Measurements from ENCODE around the gene SPOCK3. TPM values are rescaled to one million over a fixed set of nuclear protein-coding genes. Genes with fewer than 3 reads are reported as not detected.

SPOCK3 gene
- total RNA-seq, 4 donors from 2014 or later = not detected

- DNase-seq = no peak
- H3K36me3 ChIP-seq = no peaks in the 10 kb centered on the region
- intact Hi-C loops (cut with DNase I) = no loop called here
- no peaks in the 10 kb centered on the region for H3K27me3 ChIP-seq
- TF ChIP-seq POLR2A (IDR thresholded peaks at IDR 0.05) (no peak), CTCF (IDR thresholded peaks at IDR 0.05) (no peak)
- peaks cover 5 to 11% of the 10 kb centered on the region in 2 donors for H3K4me1 ChIP-seq
- no peak overlapping the region for H3K27ac ChIP-seq
- no peak overlapping the region for H3K4me3 ChIP-seq (replicated peaks in 1 of 3)
- H3K9me3 ChIP-seq = no peaks in the 10 kb centered on the region
- 87 to 92% methylated on average over 5 of the region's 5 CpGs for WGBS, 2 donors
Observed at GRCh38 chr4:167230744-167231143, 3.5 kb downstream of the SPOCK3 start.

DNA sequence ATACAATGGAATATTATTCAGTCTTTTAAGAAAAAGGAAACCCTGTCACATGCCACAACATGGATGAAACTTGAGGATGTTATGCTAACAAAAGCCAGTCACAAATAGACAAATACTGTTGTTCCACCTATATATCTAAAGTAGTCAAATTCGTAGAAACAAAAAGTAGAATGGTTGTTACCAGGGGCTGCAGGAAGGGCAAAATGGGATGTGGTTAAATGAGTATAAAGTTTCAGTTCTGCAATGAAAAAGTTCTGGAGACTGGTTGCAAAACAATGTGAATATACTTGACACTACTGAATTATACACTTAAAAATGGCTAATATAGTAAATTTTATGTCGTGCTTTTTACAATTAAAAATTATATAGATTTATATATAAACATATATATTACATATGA lies 12.2 kb downstream of the SPOCK3 start:
- H3K27me3 ChIP-seq = no peaks in the 10 kb centered on the region
- no peaks in the 10 kb centered on the region for H3K36me3 ChIP-seq
- intact Hi-C loops (cut with DNase I) = no loop called here
- no peak for DNase-seq
- TF ChIP-seq CTCF (IDR thresholded peaks at IDR 0.05) (no peak), POLR2A (IDR thresholded peaks at IDR 0.05) (no peak)
- H3K9me3 ChIP-seq = no peaks in the 10 kb centered on the region
- 74 to 87% methylated on average over 2 of the region's 2 CpGs for WGBS, 2 donors
- H3K27ac ChIP-seq = no peak overlapping the region
- no peak overlapping the region for H3K4me3 ChIP-seq (replicated peaks in 1 of 3)
- H3K4me1 ChIP-seq = no peaks in the 10 kb centered on the region

DNA sequence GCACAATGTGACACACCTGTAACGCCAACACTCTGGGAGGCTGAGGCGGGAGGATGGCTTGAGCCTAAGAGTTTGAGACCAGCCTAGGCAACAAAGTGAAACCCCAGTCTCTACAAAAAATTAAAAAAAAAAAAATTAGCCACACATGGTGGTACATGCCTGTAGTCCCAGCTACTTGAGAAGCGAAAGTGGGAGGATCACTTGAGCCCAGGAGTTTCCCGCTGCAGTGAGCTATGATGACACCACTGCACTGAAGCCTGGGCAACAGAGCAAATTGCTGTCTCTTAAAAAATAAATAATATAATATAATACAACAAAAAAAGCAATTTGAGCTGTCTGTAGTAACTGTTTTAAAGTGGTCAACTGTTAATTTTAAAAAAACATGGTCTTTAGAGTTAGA lies 13.2 kb downstream of the SPOCK3 start:
- no peak overlapping the region for H3K27ac ChIP-seq
- TF ChIP-seq CTCF (IDR thresholded peaks at IDR 0.05) = no peak
- no peak for TF ChIP-seq POLR2A (IDR thresholded peaks at IDR 0.05)
- H3K4me3 ChIP-seq (replicated peaks in 1 of 3) = no peak overlapping the region
- H3K9me3 ChIP-seq = no peaks in the 10 kb centered on the region
- no peak for DNase-seq
- H3K36me3 ChIP-seq = no peaks in the 10 kb centered on the region
- no peaks in the 10 kb centered on the region for H3K4me1 ChIP-seq
- no peaks in the 10 kb centered on the region for H3K27me3 ChIP-seq
- WGBS, 2 donors = 87 to 91% methylated on average over 4 of the region's 4 CpGs
- intact Hi-C loops (cut with DNase I) = no loop called here

DNA sequence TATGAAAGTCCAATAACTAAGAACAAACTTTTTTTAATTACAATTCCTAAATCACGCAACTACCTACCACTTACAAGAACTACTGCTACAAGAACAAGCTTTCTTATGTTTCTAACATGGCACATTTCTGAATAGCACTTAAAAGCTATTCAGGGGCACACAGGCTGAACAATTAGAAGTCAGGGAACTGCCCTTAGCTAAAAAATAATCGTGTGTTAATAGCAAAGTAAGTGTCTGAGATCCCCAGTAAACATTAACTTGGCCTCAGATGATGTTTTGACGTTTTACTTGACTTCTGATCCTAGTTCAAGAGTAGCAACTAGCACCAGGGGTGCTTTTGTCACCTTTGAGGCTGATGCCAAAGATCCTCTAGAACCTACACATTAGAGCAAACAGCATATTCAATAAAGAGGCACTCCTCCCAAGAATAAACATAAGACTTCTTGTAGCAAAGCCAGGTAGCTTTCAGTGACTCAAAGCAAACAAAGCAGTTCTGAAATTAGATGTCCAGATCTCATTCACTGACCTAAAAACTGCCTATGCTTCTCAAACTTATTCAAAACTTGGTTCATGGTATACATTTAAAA lies 16.2 kb downstream of the SPOCK3 start:
- intact Hi-C loops (cut with DNase I) = no loop called here
- Histone ChIP-seq H3K4me3 (replicated peaks in 1 of 3) (no peak overlapping the region), H3K27me3 (no peaks in the 10 kb centered on the region), H3K36me3 (no peaks in the 10 kb centered on the region), H3K4me1 (no peaks in the 10 kb centered on the region), H3K9me3 (no peaks in the 10 kb centered on the region), H3K27ac (no peak overlapping the region)
- 26 to 31% methylated on average over 3 of the region's 3 CpGs for WGBS, 2 donors
- TF ChIP-seq POLR2A (IDR thresholded peaks at IDR 0.05) = no peak
- TF ChIP-seq CTCF (IDR thresholded peaks at IDR 0.05) = no peak
- no peak for DNase-seq

- no peaks in the 10 kb centered on the region for H3K9me3 ChIP-seq
- H3K27me3 ChIP-seq = no peaks in the 10 kb centered on the region
- H3K4me3 ChIP-seq (replicated peaks in 1 of 3) = no peak overlapping the region
- H3K27ac ChIP-seq = no peak overlapping the region
- DNase-seq = no peak
- H3K36me3 ChIP-seq = no peaks in the 10 kb centered on the region
- intact Hi-C loops (cut with DNase I) = no loop called here
- no peaks in the 10 kb centered on the region for H3K4me1 ChIP-seq
- 89 to 91% methylated on average over 2 of the region's 2 CpGs for WGBS, 2 donors
- TF ChIP-seq POLR2A (IDR thresholded peaks at IDR 0.05) (no peak), CTCF (IDR thresholded peaks at IDR 0.05) (no peak)
Observed at GRCh38 chr4:167216783-167217182, 17.5 kb downstream of the SPOCK3 start.
